H1 (cell line): ENCODE measurements around the gene SLC3A2. TPM values are rescaled to one million over a fixed set of nuclear protein-coding genes. Genes with fewer than 3 reads are reported as not detected.
A peak's percentile ranks its signal among the peaks of the same experiment; 100 is the strongest.

Experiments used
- CTCF ChIA-PET: fragments of 300-600 bp; sonication (Branson Sonifier 250); formaldehyde crosslinking; loops from one replicate; lab custom pipeline; 2021; ENCODE audit not compliant: partially characterized antibody; lab: Charles Lee
- POLR2A ChIA-PET: fragments of 300-600 bp; sonication (Branson Sonifier 250); formaldehyde crosslinking; loops from one replicate; lab custom pipeline; 2021; ENCODE audit warnings: inconsistent platforms; ENCODE audit not compliant: partially characterized antibody; lab: Charles Lee
- DNase-seq, 2 experiments: peaks; one replicate each; pipeline versions ENCODE4 v3.0.0 to v3.0.0-alpha.2; 2010 to 2022; ENCODE audit warnings: low spot score in 2 of 2, low read depth in 1 of 2, mixed read lengths in 1 of 2
- FAIRE-seq: peaks from 2 replicates; lab custom pipeline; 2011; peaks lifted over from hg19 to GRCh38; lab: Jason Lieb, UNC
- H2AFZ ChIP-seq: 2 replicates; pipeline ENCODE4 v1.8.1; 2012; ENCODE audit warnings: low read length, inconsistent platforms
- H2AK5ac ChIP-seq: 2 replicates; pipeline ENCODE4 v1.6.1; 2013; ENCODE audit warnings: low read depth, low read length
- H2BK120ac ChIP-seq: replicated peaks from 2 replicates; pipeline ENCODE3; 2013; ENCODE audit warnings: low read depth, low read length, inconsistent platforms
- H2BK12ac ChIP-seq: 2 replicates; pipeline ENCODE4 v1.6.1; 2013; ENCODE audit warnings: low read depth, low read length
- H2BK15ac ChIP-seq: 2 replicates; pipeline ENCODE4 v1.6.1; 2013; ENCODE audit warnings: low read length
- H2BK20ac ChIP-seq: 2 replicates; pipeline ENCODE4 v1.6.1; 2013; ENCODE audit warnings: low read length
- H2BK5ac ChIP-seq: 2 replicates; pipeline ENCODE4 v1.6.1; 2013; ENCODE audit warnings: low read depth, low read length
- H3K14ac ChIP-seq: 2 replicates; pipeline ENCODE4 v1.6.1; 2013; ENCODE audit warnings: inconsistent platforms; ENCODE audit not compliant: insufficient read length
- H3K18ac ChIP-seq: 2 replicates; pipeline ENCODE4 v1.6.1; 2013; ENCODE audit warnings: low read length; ENCODE audit errors: extremely low read depth
- H3K23ac ChIP-seq: 2 replicates; pipeline ENCODE4 v1.6.1; 2013; ENCODE audit warnings: inconsistent platforms; ENCODE audit not compliant: insufficient read length
- H3K23me2 ChIP-seq: 2 replicates; pipeline ENCODE4 v1.6.1; 2013; ENCODE audit warnings: low read depth, low read length
- H3K27ac ChIP-seq: 2 replicates; pipeline ENCODE4 v1.6.1; 2011; ENCODE audit warnings: low read depth, low read length, inconsistent platforms
- H3K27me3 ChIP-seq, 4 experiments: replicated peaks in 1 of 4; 1 replicate in 1 of 4; 2 replicates in 3 of 4; pipeline versions ENCODE4 v1.6.1 to v1.8.1; 2011 to 2013; ENCODE audit warnings: low read length in 3 of 4, mild to moderate bottlenecking in 3 of 4, inconsistent platforms in 2 of 4, mixed read lengths in 2 of 4, moderate library complexity in 1 of 4; ENCODE audit not compliant: control insufficient read depth in 3 of 4, insufficient read depth in 3 of 4; ENCODE audit errors: extremely low read depth in 1 of 4
- H3K36me3 ChIP-seq, 4 experiments: 2 replicates each; pipeline versions ENCODE4 v1.6.1 to v1.8.1; 2011 to 2013; ENCODE audit warnings: mild to moderate bottlenecking in 4 of 4, low read length in 3 of 4, moderate library complexity in 2 of 4, control low read depth in 1 of 4, inconsistent platforms in 1 of 4; ENCODE audit not compliant: insufficient read depth in 4 of 4, control insufficient read depth in 2 of 4
- H3K4ac ChIP-seq: replicated peaks from 2 replicates; pipeline ENCODE3; 2013; ENCODE audit warnings: low read length, low read depth, mixed read lengths, inconsistent platforms; ENCODE audit not compliant: insufficient read length
- H3K4me1 ChIP-seq, 4 experiments: replicated peaks in 1 of 4; 1 replicate in 1 of 4; 2 replicates in 3 of 4; pipeline versions ENCODE4 v1.6.1 to v1.8.1; 2011 to 2013; ENCODE audit warnings: low read length in 3 of 4, inconsistent platforms in 2 of 4, mixed read lengths in 1 of 4; ENCODE audit not compliant: insufficient read depth in 4 of 4, control insufficient read depth in 3 of 4
- H3K4me2 ChIP-seq, 2 experiments: 2 replicates each; pipeline versions ENCODE4 v1.6.1 to v1.8.1; 2011 to 2013; ENCODE audit warnings: low read depth in 2 of 2, low read length in 2 of 2, control low read depth in 1 of 2, inconsistent platforms in 1 of 2, mild to moderate bottlenecking in 1 of 2; ENCODE audit not compliant: insufficient read depth in 1 of 2
- H3K4me3 ChIP-seq, 4 experiments: fragments of 200-600, 300-600 bp in 1 of 4; sonication (generic), shearing (Covaris generic), sonication (Bioruptor Twin) in 1 of 4; 2 replicates each; pipeline versions ENCODE4 v1.5.1 to v1.8.1; 2011 to 2016; ENCODE audit warnings: low read length in 4 of 4, low read depth in 3 of 4, control low read depth in 2 of 4, inconsistent platforms in 2 of 4, mild to moderate bottlenecking in 2 of 4, mixed read lengths in 1 of 4, moderate library complexity in 1 of 4; ENCODE audit not compliant: insufficient read depth in 2 of 4; ENCODE audit errors: extremely low read depth in 1 of 4
- H3K56ac ChIP-seq: replicated peaks from 2 replicates; pipeline ENCODE3; 2013; ENCODE audit warnings: low read depth, mild to moderate bottlenecking, mixed read lengths, low read length, inconsistent platforms; ENCODE audit not compliant: insufficient read length
- H3K79me1 ChIP-seq: 2 replicates; pipeline ENCODE4 v1.6.1; 2013; ENCODE audit warnings: low read depth, low read length, control low read depth
- H3K79me2 ChIP-seq, 2 experiments: 2 replicates each; pipeline versions ENCODE4 v1.6.1 to v1.8.1; 2012 to 2013; ENCODE audit warnings: low read length in 2 of 2, mild to moderate bottlenecking in 2 of 2, inconsistent platforms in 1 of 2; ENCODE audit not compliant: insufficient read depth in 2 of 2, control insufficient read depth in 1 of 2
- H3K9ac ChIP-seq, 4 experiments: replicated peaks in 1 of 4; 1 replicate in 1 of 4; 2 replicates in 3 of 4; pipeline versions ENCODE4 v1.6.1 to v1.8.1; 2011 to 2013; ENCODE audit warnings: low read depth in 3 of 4, low read length in 3 of 4, control low read depth in 2 of 4, mild to moderate bottlenecking in 2 of 4, moderate library complexity in 2 of 4, inconsistent platforms in 1 of 4; ENCODE audit errors: extremely low read depth in 1 of 4
- H3K9me3 ChIP-seq, 2 experiments: 2 replicates each; pipeline versions ENCODE4 v1.6.1 to v1.8.1; 2012 to 2013; ENCODE audit warnings: mild to moderate bottlenecking in 2 of 2, moderate library complexity in 2 of 2, control low read depth in 1 of 2, inconsistent platforms in 1 of 2, low read depth in 1 of 2, low read length in 1 of 2, mixed read lengths in 1 of 2; ENCODE audit not compliant: insufficient read depth in 2 of 2
- H4K20me1 ChIP-seq, 2 experiments: replicated peaks in 1 of 2; 2 replicates each; pipeline versions ENCODE3 to v1.8.1; 2011 to 2013; ENCODE audit warnings: inconsistent platforms in 2 of 2, low read length in 2 of 2, mild to moderate bottlenecking in 1 of 2; ENCODE audit not compliant: insufficient read depth in 2 of 2, control insufficient read depth in 1 of 2
- H4K5ac ChIP-seq: 2 replicates; pipeline ENCODE4 v1.6.1; 2013; ENCODE audit warnings: low read length, low read depth, mixed read lengths, inconsistent platforms; ENCODE audit not compliant: insufficient read length
- H4K8ac ChIP-seq: 2 replicates; pipeline ENCODE4 v1.8.0; 2013; ENCODE audit warnings: mild to moderate bottlenecking, moderate library complexity, low read length, inconsistent platforms; ENCODE audit not compliant: insufficient read depth; ENCODE audit errors: extremely low read depth
- H4K91ac ChIP-seq: replicated peaks from 2 replicates; pipeline ENCODE3; 2013; ENCODE audit warnings: low read length, mixed read lengths, inconsistent platforms; ENCODE audit not compliant: insufficient read length
- ASH2L ChIP-seq: fragments of 200-600, 300-600 bp; sonication (generic); IDR thresholded peaks from one replicate; pipeline ENCODE4 v1.7.1; 2017; ENCODE audit warnings: low read length
- ATF3 ChIP-seq: IDR thresholded peaks from 2 replicates; pipeline ENCODE4 v1.6.1; 2011; ENCODE audit warnings: low read depth, mild to moderate bottlenecking, low read length; ENCODE audit not compliant: insufficient read depth
- CTBP2 ChIP-seq: IDR thresholded peaks from 2 replicates; pipeline ENCODE4 v1.7.0; 2011; ENCODE audit warnings: borderline replicate concordance, mild to moderate bottlenecking, moderate library complexity, mixed read lengths, low read length; ENCODE audit not compliant: insufficient read depth, insufficient read length
- E2F6 ChIP-seq: IDR thresholded peaks from 2 replicates; pipeline ENCODE4 v1.6.1; 2012; ENCODE audit warnings: inconsistent platforms
- JUND ChIP-seq: IDR thresholded peaks from 2 replicates; pipeline ENCODE4 v1.6.1; 2011; ENCODE audit warnings: mild to moderate bottlenecking, improper control_type of control experiment, low read length
- RBBP5 ChIP-seq: IDR thresholded peaks from 2 replicates; pipeline ENCODE4 v1.7.1; 2012; ENCODE audit warnings: low read depth, mild to moderate bottlenecking, inconsistent platforms, low read length, moderate library complexity, borderline replicate concordance
- SP1 ChIP-seq: IDR thresholded peaks from 2 replicates; pipeline ENCODE4 v1.6.1; 2011; ENCODE audit warnings: low read depth, low read length
- TAF1 ChIP-seq: IDR thresholded peaks from 2 replicates; pipeline ENCODE4 v1.6.1; 2011; ENCODE audit warnings: mild to moderate bottlenecking, low read depth, low read length
- TAF7 ChIP-seq: optimal IDR thresholded peaks from 2 replicates; pipeline ENCODE3; 2011; ENCODE audit warnings: low read depth, mild to moderate bottlenecking, inconsistent platforms, low read length, moderate library complexity, borderline replicate concordance
- WGBS, 2 experiments: shearing (Covaris generic) in 1 of 2; methylation state at CpG; one replicate each; pipeline versions ENCODE4 v1.1.6 to v1.1.7; 2013 to 2015; ENCODE audit warnings: low lambda C conversion rate in 2 of 2, mixed read lengths in 2 of 2, inconsistent platforms in 1 of 2, low coverage in 1 of 2, missing lambda C conversion rate in 1 of 2; ENCODE audit not compliant: insufficient replicate concordance in 2 of 2, insufficient coverage in 1 of 2, insufficient read length in 1 of 2; ENCODE audit errors: extremely low coverage in 1 of 2, missing lambda C conversion rate in 1 of 2; 5-methylcytosine and 5-hydroxymethylcytosine counted together
- polyA plus RNA-seq, 7 experiments: library from polyadenylated mRNA; depleted of rRNA in 3 of 7; stranded (reverse) in 5 of 7; unstranded in 2 of 7; fragments of >200 nt in 5 of 7; fragments of 200-250 nt in 2 of 7; gene quantifications; 1 replicate in 5 of 7; 2 replicates in 1 of 7; 4 replicates in 1 of 7; pipeline versions ENCODE4 v1.2.1 to v1.2.3, GENCODE V29; 2011 to 2013; ENCODE audit warnings: missing spikeins in 2 of 7, mixed read lengths in 2 of 7
- total RNA-seq: library from RNA; stranded (reverse); fragmentation: NEBNext Ultra II Directional; extraction: Animal tissue kit (Norgen Biotek cat#: 25700); gene quantifications from 2 replicates; pipeline ENCODE4 v1.2.1, GENCODE V29; 2021

SLC3A2 gene
- total and polyA plus RNA-seq, 2 of the 8 experiments (the other 6 are each of a cell fraction or from before 2014, with no cell fraction given), result 410 to 435 TPM

DNA sequence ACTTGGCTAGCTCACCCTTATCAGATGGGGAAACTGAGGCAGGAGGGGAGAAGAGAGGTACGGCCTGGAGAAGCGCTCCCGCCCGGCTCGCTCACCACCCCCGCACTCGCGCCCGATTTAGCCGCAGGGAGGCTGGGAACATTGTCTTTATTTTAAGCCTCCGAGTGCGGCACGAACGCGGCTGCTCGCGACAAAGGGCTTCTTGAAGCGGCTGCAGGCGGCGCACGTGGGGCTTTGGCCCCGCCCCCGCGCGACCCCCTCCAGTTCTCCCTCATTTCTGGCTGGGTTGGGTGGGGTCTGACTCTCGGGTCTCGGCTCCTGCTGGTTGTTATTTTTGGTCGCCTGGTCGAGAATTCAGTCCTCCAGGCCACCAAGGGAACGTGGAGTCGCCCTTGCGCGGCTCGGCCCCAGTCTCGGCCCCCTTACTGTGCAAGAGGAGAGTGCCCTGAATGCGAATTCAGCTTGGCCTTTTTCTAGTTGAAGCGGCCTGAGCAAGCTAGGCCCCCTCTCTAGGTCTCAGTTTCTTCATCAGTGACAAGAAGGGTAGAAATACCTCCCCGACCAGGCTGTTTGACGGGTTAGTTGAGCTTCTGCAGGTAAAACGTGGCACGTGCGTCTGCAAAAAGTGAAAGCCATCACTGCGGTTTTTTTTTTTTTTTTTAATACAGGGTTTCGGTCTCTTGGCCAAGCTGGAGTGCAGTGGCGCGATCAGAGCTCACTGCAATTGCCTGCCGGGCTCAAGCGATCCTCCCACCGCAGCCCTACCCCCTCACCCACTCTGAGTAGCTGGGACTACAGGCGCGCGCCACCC is 43.1 kb downstream of the SLC3A2 start:
- DNase-seq (peak in 1 of 2 experiments; percentile 71), FAIRE-seq (no peak)
- peaks cover 17% of the 10 kb centered on the region for H3K23me2 ChIP-seq
- peak overlapping the region; percentile 53; the same call in 1 of the 2 replicates for H3K18ac ChIP-seq
- peak overlapping the region; percentile 67 for H4K91ac ChIP-seq
- H2BK20ac ChIP-seq, result no peak overlapping the region; the same call in 1 of the 2 replicates
- H3K4me1 ChIP-seq, result peaks cover 6 to 40% (median 21%) of the 10 kb centered on the region in 4 experiments
- H3K14ac ChIP-seq, result no peak overlapping the region
- no peak overlapping the region for H2BK15ac ChIP-seq
- no peak overlapping the region for H3K27ac ChIP-seq
- ChIA-PET POLR2A (interaction anchor here (0.6 to 57.8 kb wide), 8 partner anchors 13 to 1331 kb away, joined by 3 to 1185 read pairs (median 5); partner anchors contain the start of genes C11orf98, CSKMT and SLC3A2), CTCF (interaction anchor here (0.6 to 16.5 kb wide), 10 partner anchors 9 to 878 kb away, joined by 3 to 232 read pairs (median 4); no protein-coding TSS in a partner anchor)
- no peak overlapping the region for H3K23ac ChIP-seq
- 7% methylated on average over 37 of the region's 52 CpGs; no CpG with 5 or more reads in 1 of the 2 experiments for WGBS, 2 experiments
- no peaks in the 10 kb centered on the region for H3K79me2 ChIP-seq
- H2BK5ac ChIP-seq, result no peak overlapping the region
- peak overlapping the region; percentile 79 to 84 for H3K4me2 ChIP-seq
- H3K4ac ChIP-seq, result no peak overlapping the region
- H2BK120ac ChIP-seq, result no peak overlapping the region
- peaks cover 15 to 53% (median 48%) of the 10 kb centered on the region in 4 experiments for H3K27me3 ChIP-seq
- no peaks in the 10 kb centered on the region for H4K20me1 ChIP-seq
- H3K36me3 ChIP-seq, result no peaks in the 10 kb centered on the region
- H3K9ac ChIP-seq, result no peak overlapping the region; a peak in 1 of 7 replicates
- H3K9me3 ChIP-seq, result no peaks in the 10 kb centered on the region
- H4K8ac ChIP-seq, result peak overlapping the region; percentile 93; the same call in 1 of the 2 replicates
- no peak overlapping the region for H2AK5ac ChIP-seq
- H2BK12ac ChIP-seq, result 0 out of 2 replicates have a peak overlapping the region, but pooled peaks have one; percentile 30
- H3K4me3 ChIP-seq, result peak overlapping the region; percentile 27 to 64 (median 32); a peak in 6 of 8 replicates
- H4K5ac ChIP-seq, result peak overlapping the region; percentile 25
- peak overlapping the region; percentile 43; the same call in 1 of the 2 replicates for H2AFZ ChIP-seq
- no peaks in the 10 kb centered on the region for H3K79me1 ChIP-seq
- no peak overlapping the region for H3K56ac ChIP-seq
- peak; percentile 53; the same call in 1 of the 2 replicates for TF ChIP-seq E2F6
- TF ChIP-seq ATF3, result 0 out of 2 replicates have a peak, but pooled peaks have one; percentile 2
- TF ChIP-seq SP1, result no peak
- TF ChIP-seq JUND, result no peak
- TF ChIP-seq CTBP2, result no peak
- 0 out of 2 replicates have a peak, but pooled peaks have one; percentile 33 for TF ChIP-seq TAF1
- TF ChIP-seq ASH2L, result peak; percentile 33
- no peak for TF ChIP-seq TAF7
- TF ChIP-seq RBBP5, result no peak
